Measurements from ENCODE around the gene GPATCH2L.

Gene GPATCH2L

GRCh38 chr14:76257842-76258397 lies 106.2 kb downstream of the GPATCH2L start:
- no peak for DNase-seq

GRCh38 chr14:76259029-76259735 lies 107.5 kb downstream of the GPATCH2L start:
- DNase-seq = no peak

GRCh38 chr14:76260749-76261148 lies 109.0 kb downstream of the GPATCH2L start:
- DNase-seq = no peak

GRCh38 chr14:76261371-76261811 lies 109.7 kb downstream of the GPATCH2L start:
- no peak for DNase-seq

GRCh38 chr14:76262641-76263040 lies 110.9 kb downstream of the GPATCH2L start:
- no peak for DNase-seq

Data from HCEC 1CT (cell line).